HG02610 (cell line): ENCODE measurements around the gene DOLPP1.
A peak's percentile ranks its signal among the peaks of the same experiment; 100 is the strongest.

Experiments used
- ATAC-seq: cut with Tn5 transposase; IDR thresholded peaks from one replicate; pipeline ENCODE4 v1.9.1; 2021; ENCODE audit warnings: mild to moderate bottlenecking, moderate library complexity; ENCODE audit not compliant: unreplicated experiment

Gene DOLPP1

GRCh38 chr9:129063061-129063460 is 17.9 kb upstream of the DOLPP1 start:
- ATAC-seq, result no peak

- no peak for ATAC-seq
Observed at GRCh38 chr9:129064499-129064908, 16.4 kb upstream of the DOLPP1 start.

- ATAC-seq, result no peak
Observed at GRCh38 chr9:129068110-129068509, 12.8 kb upstream of the DOLPP1 start.

GRCh38 chr9:129068990-129069861 is 11.7 kb upstream of the DOLPP1 start:
- ATAC-seq, result peak; percentile 76

- ATAC-seq, result no peak
Observed at GRCh38 chr9:129069862-129070641, 10.9 kb upstream of the DOLPP1 start.

- ATAC-seq, result no peak
Observed at GRCh38 chr9:129070696-129071525, 10.0 kb upstream of the DOLPP1 start.

- ATAC-seq, result no peak
Observed at GRCh38 chr9:129071526-129072126, 9.3 kb upstream of the DOLPP1 start.

GRCh38 chr9:129072171-129072570 is 8.7 kb upstream of the DOLPP1 start:
- ATAC-seq, result no peak

GRCh38 chr9:129073404-129073803 is 7.5 kb upstream of the DOLPP1 start:
- ATAC-seq, result no peak

GRCh38 chr9:129074106-129074505 is 6.8 kb upstream of the DOLPP1 start:
- ATAC-seq, result no peak

- no peak for ATAC-seq
Observed at GRCh38 chr9:129075996-129076639, 4.8 kb upstream of the DOLPP1 start.

- ATAC-seq, result no peak
Observed at GRCh38 chr9:129076640-129077037, 4.3 kb upstream of the DOLPP1 start.

- no peak for ATAC-seq
Observed at GRCh38 chr9:129077236-129077635, 3.7 kb upstream of the DOLPP1 start.

GRCh38 chr9:129078691-129079503 is 2.0 kb upstream of the DOLPP1 start:
- ATAC-seq, result no peak

- ATAC-seq, result no peak
Observed at GRCh38 chr9:129079829-129080228, 1.1 kb upstream of the DOLPP1 start.

GRCh38 chr9:129080298-129080600 is 662 bp upstream of the DOLPP1 start:
- ATAC-seq, result no peak

- ATAC-seq, result no peak
Observed at GRCh38 chr9:129081388-129081904, 535 bp downstream of the DOLPP1 start.

- ATAC-seq, result no peak
Observed at GRCh38 chr9:129084087-129084486, 3.2 kb downstream of the DOLPP1 start.

GRCh38 chr9:129089246-129089645 is 8.3 kb downstream of the DOLPP1 start:
- ATAC-seq, result no peak
